Vagina (tissue), 2 donors: ENCODE data around the gene UNC93B1.
"Not testable (repeated sequence)": the region's sequence is repeated elsewhere in the genome, so short reads cannot be mapped to it uniquely, and the experiment has no call there.

Experiments used
- POLR2A ChIP-seq, 2 donors: fragments of 450-650 bp; IDR thresholded peaks; one replicate each; pipeline ENCODE4 v1.6.1; 2017; ENCODE audit warnings: antibody characterized with exemption in 2 of 2, mild to moderate bottlenecking in 2 of 2, moderate library complexity in 2 of 2
- POLR2AphosphoS5 ChIP-seq, 2 donors: sonication (generic); formaldehyde crosslinking; IDR thresholded peaks; one replicate each; pipeline ENCODE4 v1.9.0; 2017; ENCODE audit warnings: antibody characterized with exemption in 2 of 2, mild to moderate bottlenecking in 2 of 2, low read depth in 1 of 2; ENCODE audit not compliant: insufficient read depth in 1 of 2
- TF ChIP-seq, protein P1 (sequence below), 3 experiments: fragments of 450-650 bp in 2 of 3; fragments of 200-600 bp in 1 of 3; sonication (generic) in 1 of 3; IDR thresholded peaks; one replicate each; pipeline ENCODE4 v1.5.1; 2017 to 2019; ENCODE audit warnings: antibody characterized with exemption in 3 of 3, mild to moderate bottlenecking in 2 of 3, moderate library complexity in 2 of 3

GRCh38 chr11:67981226-67981625 is 22.7 kb downstream of the UNC93B1 start:
- TF ChIP-seq, protein P1, sequence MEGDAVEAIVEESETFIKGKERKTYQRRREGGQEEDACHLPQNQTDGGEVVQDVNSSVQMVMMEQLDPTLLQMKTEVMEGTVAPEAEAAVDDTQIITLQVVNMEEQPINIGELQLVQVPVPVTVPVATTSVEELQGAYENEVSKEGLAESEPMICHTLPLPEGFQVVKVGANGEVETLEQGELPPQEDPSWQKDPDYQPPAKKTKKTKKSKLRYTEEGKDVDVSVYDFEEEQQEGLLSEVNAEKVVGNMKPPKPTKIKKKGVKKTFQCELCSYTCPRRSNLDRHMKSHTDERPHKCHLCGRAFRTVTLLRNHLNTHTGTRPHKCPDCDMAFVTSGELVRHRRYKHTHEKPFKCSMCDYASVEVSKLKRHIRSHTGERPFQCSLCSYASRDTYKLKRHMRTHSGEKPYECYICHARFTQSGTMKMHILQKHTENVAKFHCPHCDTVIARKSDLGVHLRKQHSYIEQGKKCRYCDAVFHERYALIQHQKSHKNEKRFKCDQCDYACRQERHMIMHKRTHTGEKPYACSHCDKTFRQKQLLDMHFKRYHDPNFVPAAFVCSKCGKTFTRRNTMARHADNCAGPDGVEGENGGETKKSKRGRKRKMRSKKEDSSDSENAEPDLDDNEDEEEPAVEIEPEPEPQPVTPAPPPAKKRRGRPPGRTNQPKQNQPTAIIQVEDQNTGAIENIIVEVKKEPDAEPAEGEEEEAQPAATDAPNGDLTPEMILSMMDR (IDR thresholded peaks at IDR 0.05) = not testable (repeated sequence)
- TF ChIP-seq POLR2AphosphoS5 (IDR thresholded peaks at IDR 0.05; ENCODE audit: insufficient read depth in 1 of 2, low read depth in 1 of 2); POLR2A (IDR thresholded peaks at IDR 0.05): not testable (repeated sequence)
